ENCODE measurements around the gene NGEF.
"Not testable (repeated sequence)": the region's sequence is repeated elsewhere in the genome, so short reads cannot be mapped to it uniquely, and the experiment has no call there.

Gene NGEF

GRCh38 chr2:233013027-233013461, at the start of gene NGEF:
TSS of gene NGEF (minus strand) at chr2:233013256. CDS start at chr2:232974890, 38,366 bp downstream.
- no peak for DNase-seq

GRCh38 chr2:233062451-233062850, 49.4 kb upstream of the NGEF start:
- no peak for DNase-seq

- peak; percentile 24 for DNase-seq
Observed at GRCh38 chr2:233061591-233062450, 48.8 kb upstream of the NGEF start.

GRCh38 chr2:233060980-233061590, 48.0 kb upstream of the NGEF start:
- peak; percentile 45 for DNase-seq

- no peak for DNase-seq
Observed at GRCh38 chr2:233060501-233060979, 47.5 kb upstream of the NGEF start.

- peak; percentile 84 for DNase-seq
Observed at GRCh38 chr2:233059797-233060500, 46.9 kb upstream of the NGEF start, which contains the start of gene INPP5D. TSS of gene INPP5D (plus strand) at chr2:233060342. CDS start at chr2:233060479, 137 bp downstream.

GRCh38 chr2:233059547-233059796, 46.4 kb upstream of the NGEF start:
- DNase-seq = no peak

GRCh38 chr2:233058717-233059546, 45.9 kb upstream of the NGEF start:
- no peak for DNase-seq

GRCh38 chr2:233056961-233057605, 44.0 kb upstream of the NGEF start:
- no peak for DNase-seq

- DNase-seq = no peak
Observed at GRCh38 chr2:233055362-233055761, 42.3 kb upstream of the NGEF start.

- peak; percentile 53 for DNase-seq
Observed at GRCh38 chr2:233053928-233054784, 41.1 kb upstream of the NGEF start.

- not testable (repeated sequence) for DNase-seq
Observed at GRCh38 chr2:233052517-233052916, 39.5 kb upstream of the NGEF start.

GRCh38 chr2:233051241-233052149, 38.4 kb upstream of the NGEF start:
- DNase-seq = no peak

- DNase-seq = no peak
Observed at GRCh38 chr2:233049194-233049761, 36.2 kb upstream of the NGEF start.

GRCh38 chr2:233048569-233049193, 35.6 kb upstream of the NGEF start:
- no peak for DNase-seq

GRCh38 chr2:233047667-233048066, 34.6 kb upstream of the NGEF start:
- no peak for DNase-seq

- no peak for DNase-seq
Observed at GRCh38 chr2:233047206-233047605, 34.1 kb upstream of the NGEF start.

GRCh38 chr2:233044974-233045605, 32.0 kb upstream of the NGEF start:
- no peak for DNase-seq

GRCh38 chr2:233042549-233042948, 29.5 kb upstream of the NGEF start:
- no peak for DNase-seq
